Heart right ventricle (tissue), 16 donors: Measurements from ENCODE around the gene GPR108. TPM values are rescaled to one million over a fixed set of nuclear protein-coding genes. Genes with fewer than 3 reads are reported as not detected.
A peak's percentile ranks its signal among the peaks of the same experiment; 100 is the strongest.

Source experiments
- ATAC-seq, 8 donors: fragments of 200-7000 bp; cut with Tn5 transposase; one replicate each; pipeline ENCODE4 v1.9.1; 2020; ENCODE audit warnings: mild to moderate bottlenecking in 8 of 8, moderate library complexity in 8 of 8, moderate number of reproducible peaks in 1 of 8
- DNase-seq, 2 donors: peaks; one replicate each; pipeline ENCODE4 v3.0.0-alpha.2; 2020
- H3K27ac ChIP-seq, 10 donors: fragments of 200-600 bp; sonication (generic) in 2 of 10; one replicate each; pipeline versions ENCODE4 v1.5.0 to v1.8.0; 2020 to 2022; ENCODE audit warnings: mild to moderate bottlenecking in 3 of 10
- H3K27me3 ChIP-seq, 7 donors: fragments of 200-600 bp; one replicate each; pipeline ENCODE4 v1.8.0; 2021 to 2022; ENCODE audit warnings: mild to moderate bottlenecking in 2 of 7
- H3K36me3 ChIP-seq, 9 donors: fragments of 200-600 bp; sonication (generic) in 1 of 9; one replicate each; pipeline versions ENCODE4 v1.5.0 to v1.8.0; 2020 to 2022; ENCODE audit warnings: mild to moderate bottlenecking in 2 of 9
- H3K4me1 ChIP-seq, 9 donors: fragments of 200-600 bp; sonication (generic) in 1 of 9; one replicate each; pipeline versions ENCODE4 v1.5.0 to v1.8.0; 2020 to 2022; ENCODE audit warnings: mild to moderate bottlenecking in 4 of 9
- H3K4me3 ChIP-seq, 10 donors: fragments of 200-600 bp; sonication (generic) in 2 of 10; one replicate each; pipeline versions ENCODE4 v1.5.0 to v1.8.0; 2020 to 2022; ENCODE audit warnings: mild to moderate bottlenecking in 7 of 10, moderate library complexity in 2 of 10
- H3K9me3 ChIP-seq, 11 donors: fragments of 200-600 bp in 10 of 11; sonication (generic) in 2 of 11; one replicate each; pipeline versions ENCODE4 v1.5.0 to v1.8.0; 2013 to 2022; ENCODE audit warnings: mild to moderate bottlenecking in 2 of 11, control low read depth in 1 of 11, moderate library complexity in 1 of 11
- CTCF ChIP-seq, 9 donors: fragments of 200-600 bp; sonication (generic) in 2 of 9; IDR thresholded peaks; one replicate each; pipeline versions ENCODE4 v1.5.0 to v1.8.0; 2021 to 2022; ENCODE audit warnings: antibody characterized with exemption in 9 of 9, mild to moderate bottlenecking in 5 of 9, moderate library complexity in 1 of 9
- WGBS, 2 donors: extraction: QIAGEN DNeasy Blood & Tissue Kit; methylation state at CpG; one replicate each; pipeline ENCODE4 v1.1.7; 2013; ENCODE audit warnings: inconsistent platforms in 1 of 2; 5-methylcytosine and 5-hydroxymethylcytosine counted together
- intact Hi-C, 10 donors: fragments of 100-400 bp; cut with DNase I; formaldehyde crosslinking; loops; one replicate each; pipeline versions ENCODE4 v1.11.1 to v1.14.2; 2022
- polyA plus RNA-seq, 2 donors: library from polyadenylated mRNA; stranded (reverse); fragments of 200-250 nt; gene quantifications; one replicate each; pipeline ENCODE4 v1.2.3, GENCODE V29; 2013
- total RNA-seq, 10 donors: library from RNA; stranded (reverse); fragmentation: NEBNext Ultra II Directional in 3 of 10; extraction: Animal tissue kit (Norgen Biotek cat#: 25700) in 3 of 10; gene quantifications; one replicate each; pipeline versions ENCODE4 v1.2.1 to v1.2.4, GENCODE V29; 2021 to 2023
- donor health status: Arrhythmogenic right ventricular cardiomyopathy.
- donor health status: ischemic (EF 13 %, LVEDD 7.1; RV severe dilation, severe dysfunction).
- donor health status: healthy with polysubstance abuse.
- donor health status: DM: no; HTN: yes; CAD: no.
- donor health status: DM: no; HTN: no; CAD: no.
- donor health status: ischemic (EF 25% LVEDD 6.9; RV normal size, moderate dysfunction).
- donor health status: ischemic (EF 25% LVEDD 5.7; RV mildly dilated, moderate dysfunction).
- donor health status: healthy.
- donor health status: DM: yes; HTN: yes; CAD: no.
- donor health status: Ischemic cardiomyopathy.
- donor health status: ischemic (EF 35%, LVEDD 5.7; RV mildly dilated, moderate dysfunction).
- donor health status: nonischemic (EF 11% LVEDD 7.7; RV severe dilation, severe dysfunction).
- donor health status: DM: yes; HTN: yes; CAD: no.
- donor health status: PGD.
- donor health status: ischemic (EF 29% LVEDD 5.4; RV normal size, mild dysfunction).
- donor health status: nonischemic (EF 23%, LVEDD 6.1; RV moderate dilation, normal function).

GPR108 gene
- total and polyA plus RNA-seq, 12 donors = 20.4 to 62.0 (median 23.5) TPM

- WGBS, 2 donors = 93 to 94% methylated on average over 24 of the region's 24 CpGs
- Histone ChIP-seq H3K4me3 (no peak overlapping the region), H3K27me3 (no peaks in the 10 kb centered on the region), H3K27ac (peak overlapping the region in 4 of 10 donors; percentile 59 to 89 (median 81)), H3K36me3 (peaks cover 0 to 93% (median 59%) of the 10 kb centered on the region in 9 donors), H3K4me1 (peaks cover 7 to 60% (median 40%) of the 10 kb centered on the region in 9 donors), H3K9me3 (no peaks in the 10 kb centered on the region)
- ATAC-seq (no peak), DNase-seq (no peak)
- TF ChIP-seq CTCF (IDR thresholded peaks at IDR 0.05) = no peak
- intact Hi-C loops = loop anchor here in 1 of 10 donors (10.0 kb wide), 1 partner anchor 231 kb away; no protein-coding TSS in a partner anchor
These were observed 8.6 kb upstream of the GPR108 start for GRCh38 chr19:6745965-6746364.

GRCh38 chr19:6744381-6745301 is 7.3 kb upstream of the GPR108 start:
- DNase-seq (peak; percentile 94 to 95), ATAC-seq (peak; percentile 80 to 93 (median 90))
- no peak for TF ChIP-seq CTCF (IDR thresholded peaks at IDR 0.05)
- H3K36me3 ChIP-seq = peaks cover 0 to 80% (median 46%) of the 10 kb centered on the region in 9 donors
- H3K9me3 ChIP-seq = no peaks in the 10 kb centered on the region
- intact Hi-C loops = loop anchor here in 2 of 10 donors (5.0 to 10.0 kb wide), 2 partner anchors 230 to 353 kb away; no protein-coding TSS in a partner anchor
- peaks cover 0 to 10% (median 0%) of the 10 kb centered on the region in 7 donors for H3K27me3 ChIP-seq
- peaks cover 7 to 62% (median 45%) of the 10 kb centered on the region in 9 donors for H3K4me1 ChIP-seq
- WGBS, 2 donors = 18 to 22% methylated on average over 33 to 41 of the region's 41 CpGs
- peak overlapping the region; percentile 59 to 89 (median 80) for H3K27ac ChIP-seq
- peak overlapping the region in 5 of 10 donors; percentile 5 to 26 (median 13) for H3K4me3 ChIP-seq

GRCh38 chr19:6743714-6744380 is 6.5 kb upstream of the GPR108 start:
- Histone ChIP-seq H3K9me3 (no peaks in the 10 kb centered on the region), H3K4me1 (peaks cover 10 to 66% (median 48%) of the 10 kb centered on the region in 9 donors), H3K36me3 (peaks cover 0 to 72% (median 38%) of the 10 kb centered on the region in 9 donors), H3K27ac (peak overlapping the region; percentile 59 to 89 (median 80)), H3K27me3 (peaks cover 0 to 10% (median 0%) of the 10 kb centered on the region in 7 donors), H3K4me3 (peak overlapping the region in 3 of 10 donors; percentile 9 to 14 (median 13))
- no peak for ATAC-seq
- intact Hi-C loops = loop anchor here in 2 of 10 donors (5.0 to 10.0 kb wide), 2 partner anchors 229 to 353 kb away; no protein-coding TSS in a partner anchor
- 88 to 93% methylated on average over 15 of the region's 15 CpGs for WGBS, 2 donors
- TF ChIP-seq CTCF (IDR thresholded peaks at IDR 0.05) = no peak
- DNase-seq = no peak

- Histone ChIP-seq H3K9me3 (no peaks in the 10 kb centered on the region), H3K27me3 (peaks cover 0 to 10% (median 0%) of the 10 kb centered on the region in 7 donors), H3K4me1 (peaks cover 16 to 70% (median 56%) of the 10 kb centered on the region in 9 donors), H3K36me3 (peaks cover 0 to 64% (median 32%) of the 10 kb centered on the region in 9 donors), H3K4me3 (no peak overlapping the region), H3K27ac (peak overlapping the region in 5 of 10 donors; percentile 4 to 86 (median 32))
- intact Hi-C loops = loop anchor here in 2 of 10 donors (5.0 to 10.0 kb wide), 2 partner anchors 228 to 354 kb away; no protein-coding TSS in a partner anchor
- no peak for TF ChIP-seq CTCF (IDR thresholded peaks at IDR 0.05)
- 72 to 83% methylated on average over 7 of the region's 7 CpGs for WGBS, 2 donors
- DNase-seq = no peak
- ATAC-seq = no peak
These were observed 5.7 kb upstream of the GPR108 start for GRCh38 chr19:6743066-6743465.
